ENCODE results near the gene DIP2B.
"Not testable (repeated sequence)": the region's sequence is repeated elsewhere in the genome, so short reads cannot be mapped to it uniquely, and the experiment has no call there.

The DIP2B gene

GRCh38 chr12:50676756-50677155 lies 172.0 kb downstream of the DIP2B start:
- DNase-seq (ENCODE audit: low read depth in 2 of 2), result no peak

GRCh38 chr12:50677858-50678257 lies 173.1 kb downstream of the DIP2B start:
- DNase-seq (ENCODE audit: low read depth in 2 of 2), result no peak

- no peak for DNase-seq (ENCODE audit: low read depth in 2 of 2)
These were observed 174.0 kb downstream of the DIP2B start for GRCh38 chr12:50678650-50679365.

- no peak for DNase-seq (ENCODE audit: low read depth in 2 of 2)
These were observed 174.8 kb downstream of the DIP2B start for GRCh38 chr12:50679612-50680011.

- DNase-seq (ENCODE audit: low read depth in 2 of 2), result not testable (repeated sequence)
These were observed 176.3 kb downstream of the DIP2B start for GRCh38 chr12:50681064-50681463.

- no peak for DNase-seq (ENCODE audit: low read depth in 2 of 2)
These were observed 180.9 kb downstream of the DIP2B start for GRCh38 chr12:50685641-50686040.

- no peak for DNase-seq (ENCODE audit: low read depth in 2 of 2)
These were observed 181.6 kb downstream of the DIP2B start for GRCh38 chr12:50686406-50686805.

GRCh38 chr12:50686976-50687375 lies 182.2 kb downstream of the DIP2B start:
- no peak for DNase-seq (ENCODE audit: low read depth in 2 of 2)

GRCh38 chr12:50689437-50689836 lies 184.7 kb downstream of the DIP2B start:
- DNase-seq (ENCODE audit: low read depth in 2 of 2), result no peak

GRCh38 chr12:50690925-50691324 lies 186.1 kb downstream of the DIP2B start:
- DNase-seq (ENCODE audit: low read depth in 2 of 2), result no peak

- no peak for DNase-seq (ENCODE audit: low read depth in 2 of 2)
These were observed 191.2 kb downstream of the DIP2B start for GRCh38 chr12:50695961-50696360.

- no peak for DNase-seq (ENCODE audit: low read depth in 2 of 2)
These were observed 192.1 kb downstream of the DIP2B start for GRCh38 chr12:50696931-50697330.

GRCh38 chr12:50699154-50699553 lies 194.4 kb downstream of the DIP2B start:
- DNase-seq (ENCODE audit: low read depth in 2 of 2), result no peak

GRCh38 chr12:50699940-50700339 lies 195.2 kb downstream of the DIP2B start:
- DNase-seq (ENCODE audit: low read depth in 2 of 2), result no peak

GRCh38 chr12:50706606-50707005 lies 201.8 kb downstream of the DIP2B start:
- DNase-seq (ENCODE audit: low read depth in 2 of 2), result no peak

GRCh38 chr12:50707396-50707795 lies 202.6 kb downstream of the DIP2B start:
- DNase-seq (ENCODE audit: low read depth in 2 of 2), result no peak

GRCh38 chr12:50708631-50709030 lies 203.8 kb downstream of the DIP2B start:
- no peak for DNase-seq (ENCODE audit: low read depth in 2 of 2)

- DNase-seq (ENCODE audit: low read depth in 2 of 2), result no peak
These were observed 206.3 kb downstream of the DIP2B start for GRCh38 chr12:50711121-50711520.

GRCh38 chr12:50715174-50715573 lies 210.4 kb downstream of the DIP2B start:
- DNase-seq (ENCODE audit: low read depth in 2 of 2), result no peak

- no peak for DNase-seq (ENCODE audit: low read depth in 2 of 2)
These were observed 214.0 kb downstream of the DIP2B start for GRCh38 chr12:50718760-50719159.

GRCh38 chr12:50720085-50720484 lies 215.3 kb downstream of the DIP2B start:
- DNase-seq (ENCODE audit: low read depth in 2 of 2), result no peak

GRCh38 chr12:50720501-50720900 lies 215.7 kb downstream of the DIP2B start:
- DNase-seq (ENCODE audit: low read depth in 2 of 2), result no peak

- DNase-seq (ENCODE audit: low read depth in 2 of 2), result no peak
These were observed 219.1 kb downstream of the DIP2B start for GRCh38 chr12:50723865-50724264.

Measured in stimulated activated CD8-positive, alpha-beta memory T cell treated with anti-CD3 and anti-CD28 coated beads, Interleukin-15, amount 100 ng/mL, for 4 hours (primary cell).